Mucosa of descending colon (tissue), 3 donors: Measurements from ENCODE around the gene CDH4. TPM values are rescaled to one million over a fixed set of nuclear protein-coding genes. Genes with fewer than 3 reads are reported as not detected.
A peak's percentile ranks its signal among the peaks of the same experiment; 100 is the strongest.

ENCODE experiments used
- ATAC-seq: fragments of 200-7000 bp; cut with Tn5 transposase; one replicate; pipeline ENCODE4 v1.9.1; 2020; ENCODE audit warnings: mild to moderate bottlenecking, moderate library complexity
- DNase-seq, 3 donors: peaks; one replicate each; pipeline ENCODE4 v3.0.0-alpha.2; 2020
- H3K36me3 ChIP-seq: fragments of 200-600 bp; one replicate; pipeline ENCODE4 v1.8.0; 2021; ENCODE audit warnings: low read depth, mild to moderate bottlenecking
- H3K4me1 ChIP-seq: fragments of 200-600 bp; one replicate; pipeline ENCODE4 v1.8.0; 2021; ENCODE audit warnings: low read depth, mild to moderate bottlenecking
- H3K4me3 ChIP-seq: fragments of 200-600 bp; one replicate; pipeline ENCODE4 v1.8.0; 2021; ENCODE audit warnings: mild to moderate bottlenecking
- H3K9me3 ChIP-seq: fragments of 200-600 bp; one replicate; pipeline ENCODE4 v1.8.0; 2021; ENCODE audit warnings: mild to moderate bottlenecking
- intact Hi-C, 2 donors: fragments of 100-400 bp; cut with DNase I in 1 of 2; cut with micrococcal nuclease in 1 of 2; formaldehyde crosslinking; loops; one replicate each; pipeline versions ENCODE4 v1.11.0 to v1.11.1; 2022; cut with DNase I, micrococcal nuclease
- total RNA-seq, 3 donors: library from RNA; stranded (reverse); fragmentation: NEBNext Ultra II Directional in 2 of 3; extraction: Animal tissue kit (Norgen Biotek cat#: 25700) in 2 of 3; gene quantifications; one replicate each; pipeline versions ENCODE4 v1.2.1 to v1.2.4, GENCODE V29; 2021 to 2023
- TF ChIP-seq, protein P1 (sequence below): fragments of 200-600 bp; IDR thresholded peaks from one replicate; pipeline ENCODE4 v1.8.0; 2022; ENCODE audit warnings: antibody characterized with exemption, mild to moderate bottlenecking
- donor health status: DM: no; HTN: no; CAD: no; lungs with moderate emphysema.
- donor health status: DM: no; HTN: no; CAD: no.
- donor health status: DM: no; HTN: yes; CAD: no.

CDH4 gene
- total RNA-seq, 3 donors from 2014 or later, result 0.16 TPM; not detected in 2

DNA sequence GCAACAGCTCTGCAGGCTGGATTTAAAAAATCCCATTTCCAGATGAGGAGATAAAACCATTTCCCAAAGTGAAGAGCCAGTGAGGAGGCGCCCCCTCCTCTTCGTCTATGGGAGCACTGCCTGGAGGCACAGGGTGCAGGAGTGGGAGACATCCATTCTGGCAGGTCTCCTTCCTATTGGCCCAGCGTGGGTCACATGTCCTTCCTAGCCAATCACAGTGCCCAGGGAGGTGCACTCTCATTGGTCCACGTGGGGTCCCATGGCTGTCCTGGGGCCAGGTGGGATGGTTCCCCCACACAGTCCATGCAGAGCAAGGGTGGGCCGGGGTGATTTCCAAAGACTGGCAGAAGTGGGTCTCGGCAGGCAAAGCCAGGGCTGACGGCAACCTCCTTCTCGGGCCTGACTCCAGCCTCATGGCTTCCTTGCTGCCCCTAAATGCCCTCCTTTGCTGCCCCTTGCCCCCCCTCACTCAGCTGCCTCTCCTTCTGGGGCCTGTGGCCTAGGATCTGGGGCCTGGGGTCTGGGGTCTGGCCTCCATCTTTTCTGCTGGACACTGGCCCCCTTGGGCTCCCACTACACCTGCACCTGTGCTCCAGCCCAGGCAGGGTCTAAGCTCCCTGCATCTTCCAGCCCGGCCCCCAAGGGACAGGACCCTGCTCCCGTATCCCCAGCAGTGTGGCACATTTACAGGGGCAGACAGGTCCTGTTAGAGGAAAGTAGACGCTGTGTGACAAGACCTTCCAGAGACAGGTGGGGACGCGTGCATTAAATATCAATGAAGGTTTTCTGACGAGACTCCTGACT lies 581.9 kb downstream of the CDH4 start:
- Histone ChIP-seq H3K9me3 (no peaks in the 10 kb centered on the region), H3K36me3 (no peaks in the 10 kb centered on the region), H3K4me3 (no peak overlapping the region), H3K4me1 (no peaks in the 10 kb centered on the region)
- intact Hi-C loops, result no loop called here
- DNase-seq (peak in 1 of 3 donors; percentile 25), ATAC-seq (no peak)
- TF ChIP-seq, protein P1, sequence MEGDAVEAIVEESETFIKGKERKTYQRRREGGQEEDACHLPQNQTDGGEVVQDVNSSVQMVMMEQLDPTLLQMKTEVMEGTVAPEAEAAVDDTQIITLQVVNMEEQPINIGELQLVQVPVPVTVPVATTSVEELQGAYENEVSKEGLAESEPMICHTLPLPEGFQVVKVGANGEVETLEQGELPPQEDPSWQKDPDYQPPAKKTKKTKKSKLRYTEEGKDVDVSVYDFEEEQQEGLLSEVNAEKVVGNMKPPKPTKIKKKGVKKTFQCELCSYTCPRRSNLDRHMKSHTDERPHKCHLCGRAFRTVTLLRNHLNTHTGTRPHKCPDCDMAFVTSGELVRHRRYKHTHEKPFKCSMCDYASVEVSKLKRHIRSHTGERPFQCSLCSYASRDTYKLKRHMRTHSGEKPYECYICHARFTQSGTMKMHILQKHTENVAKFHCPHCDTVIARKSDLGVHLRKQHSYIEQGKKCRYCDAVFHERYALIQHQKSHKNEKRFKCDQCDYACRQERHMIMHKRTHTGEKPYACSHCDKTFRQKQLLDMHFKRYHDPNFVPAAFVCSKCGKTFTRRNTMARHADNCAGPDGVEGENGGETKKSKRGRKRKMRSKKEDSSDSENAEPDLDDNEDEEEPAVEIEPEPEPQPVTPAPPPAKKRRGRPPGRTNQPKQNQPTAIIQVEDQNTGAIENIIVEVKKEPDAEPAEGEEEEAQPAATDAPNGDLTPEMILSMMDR, result no peak

DNA sequence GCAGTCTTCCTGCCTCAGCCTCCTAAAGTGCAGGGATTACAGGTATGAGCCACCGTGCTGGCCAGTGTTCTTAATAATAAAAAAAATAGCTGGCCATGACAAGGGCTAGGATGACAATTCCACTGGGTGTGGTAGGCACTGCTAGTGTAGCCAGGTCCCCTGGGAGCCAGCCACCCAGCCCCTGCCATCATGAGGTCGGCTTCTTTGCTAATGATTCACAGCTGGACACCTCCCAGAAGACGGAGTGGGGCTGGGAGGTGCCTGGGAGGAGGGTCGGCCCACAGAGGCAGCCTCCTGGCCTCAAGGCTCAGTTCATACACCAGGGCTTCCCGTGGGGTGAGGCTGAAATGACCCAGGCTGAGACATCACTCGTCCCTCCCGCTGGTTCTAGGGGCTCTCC lies 583.2 kb downstream of the CDH4 start:
- intact Hi-C loops, result no loop called here
- TF ChIP-seq, protein P1, result no peak
- no peak overlapping the region for H3K4me3 ChIP-seq
- no peaks in the 10 kb centered on the region for H3K36me3 ChIP-seq
- ATAC-seq (no peak), DNase-seq (peak in 1 of 3 donors; percentile 12)
- no peaks in the 10 kb centered on the region for H3K9me3 ChIP-seq
- no peaks in the 10 kb centered on the region for H3K4me1 ChIP-seq

DNA sequence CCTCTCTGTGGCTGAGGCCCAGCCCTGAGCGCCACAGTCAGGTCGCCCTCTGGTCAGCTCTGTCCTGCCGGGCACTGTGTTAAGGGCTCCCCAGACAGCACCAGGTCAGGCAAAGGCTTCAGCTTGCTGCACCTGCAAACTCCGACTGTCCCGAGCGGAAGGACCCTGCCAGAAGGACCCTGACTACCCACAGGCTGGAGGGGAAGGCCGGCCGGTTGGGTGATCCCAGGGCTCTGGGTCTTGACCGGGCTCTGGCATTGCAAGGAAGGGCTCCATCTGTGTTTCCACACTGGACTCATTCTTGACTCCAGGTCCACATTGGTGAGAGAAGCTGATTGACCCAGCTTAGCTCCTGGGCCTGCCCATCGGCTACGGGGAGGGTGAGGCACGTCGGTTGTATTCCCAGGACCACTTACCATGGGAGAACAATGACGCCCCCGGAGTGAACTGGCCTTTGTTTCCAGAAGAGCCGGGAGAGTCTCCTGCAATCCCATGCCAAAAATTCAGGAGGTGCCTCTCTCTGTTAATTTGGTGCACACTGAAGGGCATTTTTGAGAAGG lies 583.8 kb downstream of the CDH4 start:
- H3K4me1 ChIP-seq, result no peaks in the 10 kb centered on the region
- no peaks in the 10 kb centered on the region for H3K36me3 ChIP-seq
- DNase-seq, result peak in 1 of 3 donors; percentile 25
- intact Hi-C loops, result no loop called here
- no peaks in the 10 kb centered on the region for H3K9me3 ChIP-seq
- ATAC-seq, result no peak
- H3K4me3 ChIP-seq, result no peak overlapping the region
- TF ChIP-seq, protein P1, result no peak

DNA sequence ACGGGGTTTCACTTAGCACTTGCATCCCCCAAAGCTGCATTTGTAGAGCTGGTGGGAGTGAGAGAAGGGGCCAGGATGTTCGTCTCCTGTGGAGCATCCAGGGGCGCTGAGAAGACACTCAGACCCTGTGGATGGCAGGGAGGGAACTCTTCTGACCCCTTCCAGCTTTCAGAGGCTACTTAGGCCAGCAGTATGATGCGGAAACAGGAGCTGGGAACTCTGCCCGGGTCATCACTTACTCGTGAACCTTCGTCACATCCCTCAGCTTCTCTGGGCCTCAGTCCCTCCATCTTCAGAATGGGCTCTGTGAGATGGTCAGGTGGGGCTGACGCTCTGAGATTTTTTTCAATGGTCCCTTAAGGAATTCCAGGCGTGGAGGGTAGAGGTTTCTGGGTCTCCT lies 585.1 kb downstream of the CDH4 start:
- H3K4me1 ChIP-seq, result no peaks in the 10 kb centered on the region
- no peaks in the 10 kb centered on the region for H3K36me3 ChIP-seq
- no peaks in the 10 kb centered on the region for H3K9me3 ChIP-seq
- intact Hi-C loops, result no loop called here
- no peak overlapping the region for H3K4me3 ChIP-seq
- no peak for ATAC-seq
- DNase-seq, result peak in 1 of 3 donors; percentile 3
- TF ChIP-seq, protein P1, result no peak

DNA sequence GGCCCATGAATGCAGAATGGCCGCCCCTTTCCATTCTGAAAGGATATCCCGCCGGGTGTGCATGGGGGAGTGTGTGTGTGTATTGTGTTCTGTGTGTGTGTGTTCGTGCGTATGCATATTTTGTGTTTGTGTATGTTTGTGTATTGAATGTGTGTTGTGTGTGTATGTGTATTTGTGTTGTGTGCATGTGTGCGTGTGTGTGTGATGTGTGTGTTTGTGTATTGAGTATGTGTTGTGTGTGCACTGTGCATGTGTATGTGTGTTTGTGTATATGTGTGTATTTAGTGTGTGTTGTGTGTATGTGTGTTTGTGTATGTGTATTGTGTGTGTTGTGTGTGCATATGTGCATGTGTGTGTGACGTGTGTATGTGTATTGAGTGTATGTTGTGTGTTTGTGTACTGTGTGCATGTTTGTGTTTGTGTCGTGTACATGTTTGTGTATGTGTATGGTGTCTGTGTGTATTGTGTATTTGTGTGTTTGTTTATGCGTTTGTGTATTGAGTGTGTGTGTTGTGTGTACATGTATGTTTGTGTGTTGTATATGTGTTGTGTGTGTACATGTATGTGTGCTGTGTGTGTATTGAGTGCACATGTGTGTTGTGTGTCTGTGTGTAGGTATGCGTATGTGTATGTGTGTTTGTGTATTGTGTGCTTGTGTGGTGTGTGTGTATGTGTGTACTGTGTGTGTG lies 587.3 kb downstream of the CDH4 start:
- H3K4me3 ChIP-seq, result no peak overlapping the region
- DNase-seq (no peak), ATAC-seq (no peak)
- H3K36me3 ChIP-seq, result no peaks in the 10 kb centered on the region
- no peaks in the 10 kb centered on the region for H3K4me1 ChIP-seq
- TF ChIP-seq, protein P1, result no peak
- intact Hi-C loops, result no loop called here
- no peaks in the 10 kb centered on the region for H3K9me3 ChIP-seq
